H1 (cell line): ENCODE results near the gene VSTM2B. TPM values are rescaled to one million over a fixed set of nuclear protein-coding genes. Genes with fewer than 3 reads are reported as not detected.

Experiments used
- CTCF ChIA-PET: fragments of 300-600 bp; sonication (Branson Sonifier 250); formaldehyde crosslinking; loops from one replicate; lab custom pipeline; 2021; ENCODE audit not compliant: partially characterized antibody; lab: Charles Lee
- POLR2A ChIA-PET: fragments of 300-600 bp; sonication (Branson Sonifier 250); formaldehyde crosslinking; loops from one replicate; lab custom pipeline; 2021; ENCODE audit warnings: inconsistent platforms; ENCODE audit not compliant: partially characterized antibody; lab: Charles Lee
- DNase-seq, 2 experiments: peaks; one replicate each; pipeline versions ENCODE4 v3.0.0 to v3.0.0-alpha.2; 2010 to 2022; ENCODE audit warnings: low spot score in 2 of 2, low read depth in 1 of 2, mixed read lengths in 1 of 2
- FAIRE-seq: peaks from 2 replicates; lab custom pipeline; 2011; peaks lifted over from hg19 to GRCh38; lab: Jason Lieb, UNC
- H2AFZ ChIP-seq: 2 replicates; pipeline ENCODE4 v1.8.1; 2012; ENCODE audit warnings: low read length, inconsistent platforms
- H2AK5ac ChIP-seq: 2 replicates; pipeline ENCODE4 v1.6.1; 2013; ENCODE audit warnings: low read depth, low read length
- H2BK120ac ChIP-seq: replicated peaks from 2 replicates; pipeline ENCODE3; 2013; ENCODE audit warnings: low read depth, low read length, inconsistent platforms
- H2BK12ac ChIP-seq: 2 replicates; pipeline ENCODE4 v1.6.1; 2013; ENCODE audit warnings: low read depth, low read length
- H2BK15ac ChIP-seq: 2 replicates; pipeline ENCODE4 v1.6.1; 2013; ENCODE audit warnings: low read length
- H2BK20ac ChIP-seq: 2 replicates; pipeline ENCODE4 v1.6.1; 2013; ENCODE audit warnings: low read length
- H2BK5ac ChIP-seq: 2 replicates; pipeline ENCODE4 v1.6.1; 2013; ENCODE audit warnings: low read depth, low read length
- H3K14ac ChIP-seq: 2 replicates; pipeline ENCODE4 v1.6.1; 2013; ENCODE audit warnings: inconsistent platforms; ENCODE audit not compliant: insufficient read length
- H3K18ac ChIP-seq: 2 replicates; pipeline ENCODE4 v1.6.1; 2013; ENCODE audit warnings: low read length; ENCODE audit errors: extremely low read depth
- H3K23ac ChIP-seq: 2 replicates; pipeline ENCODE4 v1.6.1; 2013; ENCODE audit warnings: inconsistent platforms; ENCODE audit not compliant: insufficient read length
- H3K23me2 ChIP-seq: 2 replicates; pipeline ENCODE4 v1.6.1; 2013; ENCODE audit warnings: low read depth, low read length
- H3K27ac ChIP-seq: 2 replicates; pipeline ENCODE4 v1.6.1; 2011; ENCODE audit warnings: low read depth, low read length, inconsistent platforms
- H3K27me3 ChIP-seq, 4 experiments: replicated peaks in 1 of 4; 1 replicate in 1 of 4; 2 replicates in 3 of 4; pipeline versions ENCODE4 v1.6.1 to v1.8.1; 2011 to 2013; ENCODE audit warnings: low read length in 3 of 4, mild to moderate bottlenecking in 3 of 4, inconsistent platforms in 2 of 4, mixed read lengths in 2 of 4, moderate library complexity in 1 of 4; ENCODE audit not compliant: control insufficient read depth in 3 of 4, insufficient read depth in 3 of 4; ENCODE audit errors: extremely low read depth in 1 of 4
- H3K36me3 ChIP-seq, 4 experiments: 2 replicates each; pipeline versions ENCODE4 v1.6.1 to v1.8.1; 2011 to 2013; ENCODE audit warnings: mild to moderate bottlenecking in 4 of 4, low read length in 3 of 4, moderate library complexity in 2 of 4, control low read depth in 1 of 4, inconsistent platforms in 1 of 4; ENCODE audit not compliant: insufficient read depth in 4 of 4, control insufficient read depth in 2 of 4
- H3K4ac ChIP-seq: replicated peaks from 2 replicates; pipeline ENCODE3; 2013; ENCODE audit warnings: low read length, low read depth, mixed read lengths, inconsistent platforms; ENCODE audit not compliant: insufficient read length
- H3K4me1 ChIP-seq, 4 experiments: replicated peaks in 1 of 4; 1 replicate in 1 of 4; 2 replicates in 3 of 4; pipeline versions ENCODE4 v1.6.1 to v1.8.1; 2011 to 2013; ENCODE audit warnings: low read length in 3 of 4, inconsistent platforms in 2 of 4, mixed read lengths in 1 of 4; ENCODE audit not compliant: insufficient read depth in 4 of 4, control insufficient read depth in 3 of 4
- H3K4me2 ChIP-seq, 2 experiments: 2 replicates each; pipeline versions ENCODE4 v1.6.1 to v1.8.1; 2011 to 2013; ENCODE audit warnings: low read depth in 2 of 2, low read length in 2 of 2, control low read depth in 1 of 2, inconsistent platforms in 1 of 2, mild to moderate bottlenecking in 1 of 2; ENCODE audit not compliant: insufficient read depth in 1 of 2
- H3K4me3 ChIP-seq, 4 experiments: fragments of 200-600, 300-600 bp in 1 of 4; sonication (generic), shearing (Covaris generic), sonication (Bioruptor Twin) in 1 of 4; 2 replicates each; pipeline versions ENCODE4 v1.5.1 to v1.8.1; 2011 to 2016; ENCODE audit warnings: low read length in 4 of 4, low read depth in 3 of 4, control low read depth in 2 of 4, inconsistent platforms in 2 of 4, mild to moderate bottlenecking in 2 of 4, mixed read lengths in 1 of 4, moderate library complexity in 1 of 4; ENCODE audit not compliant: insufficient read depth in 2 of 4; ENCODE audit errors: extremely low read depth in 1 of 4
- H3K56ac ChIP-seq: replicated peaks from 2 replicates; pipeline ENCODE3; 2013; ENCODE audit warnings: low read depth, mild to moderate bottlenecking, mixed read lengths, low read length, inconsistent platforms; ENCODE audit not compliant: insufficient read length
- H3K79me1 ChIP-seq: 2 replicates; pipeline ENCODE4 v1.6.1; 2013; ENCODE audit warnings: low read depth, low read length, control low read depth
- H3K79me2 ChIP-seq, 2 experiments: 2 replicates each; pipeline versions ENCODE4 v1.6.1 to v1.8.1; 2012 to 2013; ENCODE audit warnings: low read length in 2 of 2, mild to moderate bottlenecking in 2 of 2, inconsistent platforms in 1 of 2; ENCODE audit not compliant: insufficient read depth in 2 of 2, control insufficient read depth in 1 of 2
- H3K9ac ChIP-seq, 4 experiments: replicated peaks in 1 of 4; 1 replicate in 1 of 4; 2 replicates in 3 of 4; pipeline versions ENCODE4 v1.6.1 to v1.8.1; 2011 to 2013; ENCODE audit warnings: low read depth in 3 of 4, low read length in 3 of 4, control low read depth in 2 of 4, mild to moderate bottlenecking in 2 of 4, moderate library complexity in 2 of 4, inconsistent platforms in 1 of 4; ENCODE audit errors: extremely low read depth in 1 of 4
- H3K9me3 ChIP-seq, 2 experiments: 2 replicates each; pipeline versions ENCODE4 v1.6.1 to v1.8.1; 2012 to 2013; ENCODE audit warnings: mild to moderate bottlenecking in 2 of 2, moderate library complexity in 2 of 2, control low read depth in 1 of 2, inconsistent platforms in 1 of 2, low read depth in 1 of 2, low read length in 1 of 2, mixed read lengths in 1 of 2; ENCODE audit not compliant: insufficient read depth in 2 of 2
- H4K20me1 ChIP-seq, 2 experiments: replicated peaks in 1 of 2; 2 replicates each; pipeline versions ENCODE3 to v1.8.1; 2011 to 2013; ENCODE audit warnings: inconsistent platforms in 2 of 2, low read length in 2 of 2, mild to moderate bottlenecking in 1 of 2; ENCODE audit not compliant: insufficient read depth in 2 of 2, control insufficient read depth in 1 of 2
- H4K5ac ChIP-seq: 2 replicates; pipeline ENCODE4 v1.6.1; 2013; ENCODE audit warnings: low read length, low read depth, mixed read lengths, inconsistent platforms; ENCODE audit not compliant: insufficient read length
- H4K8ac ChIP-seq: 2 replicates; pipeline ENCODE4 v1.8.0; 2013; ENCODE audit warnings: mild to moderate bottlenecking, moderate library complexity, low read length, inconsistent platforms; ENCODE audit not compliant: insufficient read depth; ENCODE audit errors: extremely low read depth
- H4K91ac ChIP-seq: replicated peaks from 2 replicates; pipeline ENCODE3; 2013; ENCODE audit warnings: low read length, mixed read lengths, inconsistent platforms; ENCODE audit not compliant: insufficient read length
- CBX8 ChIP-seq: fragments of 300-800, 300-1000 bp; sonication (generic); IDR thresholded peaks from 2 replicates; pipeline ENCODE4 v1.7.1; 2016; ENCODE audit warnings: low read depth, low read length, borderline replicate concordance
- CREB1 ChIP-seq: IDR thresholded peaks from 2 replicates; pipeline ENCODE4 v1.6.1; 2012; ENCODE audit warnings: inconsistent platforms
- EGR1 ChIP-seq: IDR thresholded peaks from 2 replicates; pipeline ENCODE4 v1.6.1; 2011; ENCODE audit warnings: low read depth, low read length, borderline replicate concordance
- EZH2 ChIP-seq: fragments of 200-600 bp; sonication (generic); IDR thresholded peaks from 2 replicates; pipeline ENCODE4 v1.7.1; 2012; ENCODE audit warnings: low read depth, mild to moderate bottlenecking, moderate library complexity, low read length, inconsistent platforms; ENCODE audit not compliant: severe bottlenecking
- FOSL1 ChIP-seq: IDR thresholded peaks from 2 replicates; pipeline ENCODE4 v1.6.1; 2011; ENCODE audit warnings: mild to moderate bottlenecking, low read depth, low read length, moderate library complexity; ENCODE audit not compliant: insufficient read depth
- GTF2F1 ChIP-seq: IDR thresholded peaks from 2 replicates; pipeline ENCODE4 v1.6.1; 2012; ENCODE audit warnings: low read depth, low read length, improper control_type of control experiment, borderline replicate concordance
- HDAC2 ChIP-seq, 2 experiments: fragments of 300-600 bp in 1 of 2; sonication (generic) in 1 of 2; IDR thresholded peaks; 2 replicates each; pipeline ENCODE4 v1.6.1; 2011 to 2012; ENCODE audit warnings: low read depth in 2 of 2, low read length in 2 of 2, mild to moderate bottlenecking in 2 of 2, moderate library complexity in 2 of 2, borderline replicate concordance in 1 of 2, inconsistent platforms in 1 of 2
- JUN ChIP-seq: IDR thresholded peaks from 2 replicates; pipeline ENCODE4 v1.6.1; 2011; ENCODE audit warnings: low read depth, mild to moderate bottlenecking, improper control_type of control experiment, low read length
- KDM5A ChIP-seq: fragments of 200-600 bp; IDR thresholded peaks from 2 replicates; pipeline ENCODE4 v1.7.1; 2012; ENCODE audit warnings: mild to moderate bottlenecking, low read length, inconsistent platforms, mixed read lengths
- MAX ChIP-seq: IDR thresholded peaks from 2 replicates; pipeline ENCODE4 v1.6.1; 2012; ENCODE audit warnings: inconsistent platforms
- RFX5 ChIP-seq: IDR thresholded peaks from 2 replicates; pipeline ENCODE4 v1.6.1; 2011; ENCODE audit warnings: low read depth, low read length, improper control_type of control experiment, borderline replicate concordance
- SP1 ChIP-seq: IDR thresholded peaks from 2 replicates; pipeline ENCODE4 v1.6.1; 2011; ENCODE audit warnings: low read depth, low read length
- TAF1 ChIP-seq: IDR thresholded peaks from 2 replicates; pipeline ENCODE4 v1.6.1; 2011; ENCODE audit warnings: mild to moderate bottlenecking, low read depth, low read length
- YY1 ChIP-seq: IDR thresholded peaks from 2 replicates; pipeline ENCODE4 v1.6.1; 2011; ENCODE audit warnings: low read depth, mild to moderate bottlenecking, low read length
- WGBS, 2 experiments: shearing (Covaris generic) in 1 of 2; methylation state at CpG; one replicate each; pipeline versions ENCODE4 v1.1.6 to v1.1.7; 2013 to 2015; ENCODE audit warnings: low lambda C conversion rate in 2 of 2, mixed read lengths in 2 of 2, inconsistent platforms in 1 of 2, low coverage in 1 of 2, missing lambda C conversion rate in 1 of 2; ENCODE audit not compliant: insufficient replicate concordance in 2 of 2, insufficient coverage in 1 of 2, insufficient read length in 1 of 2; ENCODE audit errors: extremely low coverage in 1 of 2, missing lambda C conversion rate in 1 of 2; 5-methylcytosine and 5-hydroxymethylcytosine counted together
- polyA plus RNA-seq, 7 experiments: library from polyadenylated mRNA; depleted of rRNA in 3 of 7; stranded (reverse) in 5 of 7; unstranded in 2 of 7; fragments of >200 nt in 5 of 7; fragments of 200-250 nt in 2 of 7; gene quantifications; 1 replicate in 5 of 7; 2 replicates in 1 of 7; 4 replicates in 1 of 7; pipeline versions ENCODE4 v1.2.1 to v1.2.3, GENCODE V29; 2011 to 2013; ENCODE audit warnings: missing spikeins in 2 of 7, mixed read lengths in 2 of 7
- total RNA-seq: library from RNA; stranded (reverse); fragmentation: NEBNext Ultra II Directional; extraction: Animal tissue kit (Norgen Biotek cat#: 25700); gene quantifications from 2 replicates; pipeline ENCODE4 v1.2.1, GENCODE V29; 2021

VSTM2B gene
- total and polyA plus RNA-seq, 2 of the 8 experiments (the other 6 are each of a cell fraction or from before 2014, with no cell fraction given), result 0.82 to 1.5 TPM

GRCh38 chr19:29559743-29560142 lies 33.9 kb downstream of the VSTM2B start:
- H3K79me1 ChIP-seq, result no peaks in the 10 kb centered on the region
- CTCF ChIA-PET, result no interaction called here
- TF ChIP-seq GTF2F1, result no peak
- no peak for TF ChIP-seq TAF1
- TF ChIP-seq MAX, result no peak
- no peak for TF ChIP-seq EGR1
- TF ChIP-seq SP1, result no peak
- no peak for TF ChIP-seq YY1
- TF ChIP-seq HDAC2 (IDR thresholded peaks at IDR 0.05; ENCODE audit: borderline replicate concordance in 1 of 2, low read depth in 2 of 2, low read length in 2 of 2), result no peak
- TF ChIP-seq CBX8, result no peak
- TF ChIP-seq JUN, result no peak
- no peak for TF ChIP-seq RFX5
- no peak for TF ChIP-seq EZH2
- no peak for TF ChIP-seq KDM5A
- no peak for TF ChIP-seq CREB1
- no peak for TF ChIP-seq FOSL1

More at GRCh38 chr19:29559743-29560142, 33.9 kb downstream of the VSTM2B start:
- H3K9ac ChIP-seq, result no peak overlapping the region
- H3K23ac ChIP-seq, result no peak overlapping the region
- no peak overlapping the region for H3K4me2 ChIP-seq
- no peaks in the 10 kb centered on the region for H3K23me2 ChIP-seq
- POLR2A ChIA-PET, result no interaction called here
- no peak overlapping the region for H4K91ac ChIP-seq
- DNase-seq (no peak), FAIRE-seq (no peak)
- H2BK20ac ChIP-seq, result no peak overlapping the region
- H2BK12ac ChIP-seq, result no peak overlapping the region
- H4K20me1 ChIP-seq, result peaks cover 0 to 3% of the 10 kb centered on the region in 2 experiments
- no peak overlapping the region for H3K27ac ChIP-seq
- H3K4me3 ChIP-seq, result no peak overlapping the region
- 78% methylated on average over 4 of the region's 4 CpGs; no CpG with 5 or more reads in 1 of the 2 experiments for WGBS, 2 experiments
- H3K36me3 ChIP-seq, result no peaks in the 10 kb centered on the region
- no peak overlapping the region for H3K14ac ChIP-seq
- no peak overlapping the region for H2BK120ac ChIP-seq
- peaks cover 0 to 3% (median 0%) of the 10 kb centered on the region in 4 experiments; a peak in 2 of 7 replicates for H3K4me1 ChIP-seq
- no peak overlapping the region for H2BK15ac ChIP-seq
- H3K79me2 ChIP-seq, result no peaks in the 10 kb centered on the region
- H2AFZ ChIP-seq, result no peak overlapping the region
- H3K4ac ChIP-seq, result no peak overlapping the region
- no peak overlapping the region for H3K18ac ChIP-seq
- no peak overlapping the region for H4K5ac ChIP-seq
- H3K56ac ChIP-seq, result no peak overlapping the region
- H2BK5ac ChIP-seq, result no peak overlapping the region
- no peaks in the 10 kb centered on the region for H3K27me3 ChIP-seq
- H4K8ac ChIP-seq, result no peak overlapping the region
- H3K9me3 ChIP-seq, result peaks cover 4 to 13% of the 10 kb centered on the region in 2 experiments; a peak in 2 of 4 replicates
- H2AK5ac ChIP-seq, result no peak overlapping the region
